ENCODE results near the gene CDH13.

GRCh38 chr16:82767808-82768207 lies 141.0 kb downstream of the CDH13 start:
- TF ChIP-seq POLR2A (IDR thresholded peaks at IDR 0.05) (no peak), CTCF (IDR thresholded peaks at IDR 0.05) (no peak)

Data from body of pancreas (tissue), 4 donors.